ENCODE data around the gene WNT6.

GRCh38 chr2:218831378-218831990 lies 28.1 kb upstream of the WNT6 start, which contains the start of gene PRKAG3:
- TF ChIP-seq CTCF (conservative IDR thresholded peaks at IDR 0.05) (no peak), EZH2 (IDR thresholded peaks at IDR 0.05; ENCODE audit: low read depth) (no peak)

All from PC-9 (cell line).